ENCODE data around the gene PLD2.
A peak's percentile ranks its signal among the peaks of the same experiment; 100 is the strongest.

The PLD2 gene

GRCh38 chr17:4858882-4859260 lies 51.9 kb downstream of the PLD2 start:
- DNase-seq, result no peak
- Histone ChIP-seq H3K18ac (ENCODE audit: low read depth in 1 of 2, low read length in 2 of 2) (peak overlapping the region in 1 of 2 experiments; percentile 46), H3K23ac (ENCODE audit: low read length in 2 of 2) (no peak overlapping the region), H3K14ac (ENCODE audit: low read length in 2 of 2) (no peak overlapping the region), H2BK5ac (ENCODE audit: low read depth, low read length, poor library complexity, severe bottlenecking) (no peak overlapping the region), H3K79me1 (replicated peaks; ENCODE audit: low read length, poor library complexity, severe bottlenecking) (peaks cover 41% of the 10 kb centered on the region), H3K27ac (ENCODE audit: low read length, poor library complexity, severe bottlenecking) (peak overlapping the region; percentile 65), H3K9me3 (ENCODE audit: control insufficient read depth, low read length) (no peaks in the 10 kb centered on the region), H4K91ac (ENCODE audit: low read length) (no peak overlapping the region), H2BK12ac (ENCODE audit: low read length in 2 of 2) (peak overlapping the region in 1 of 2 experiments; percentile 19), H3K4ac (ENCODE audit: low read depth in 1 of 2, low read length in 2 of 2) (no peak overlapping the region), H2BK120ac (ENCODE audit: low read depth, low read length) (no peak overlapping the region), H3K4me3 (ENCODE audit: insufficient read depth in 1 of 2, low read depth in 1 of 2, low read length in 2 of 2) (no peak overlapping the region), H3K4me2 (ENCODE audit: low read length, poor library complexity, severe bottlenecking) (no peak overlapping the region), H3K27me3 (ENCODE audit: control insufficient read depth in 1 of 2, insufficient read depth in 1 of 2, low read length in 2 of 2) (no peaks in the 10 kb centered on the region), H3K36me3 (ENCODE audit: control insufficient read depth in 1 of 2, insufficient read depth in 2 of 2, low read depth in 1 of 2, low read length in 2 of 2) (peaks cover 14 to 28% of the 10 kb centered on the region in 2 experiments), H3K4me1 (ENCODE audit: control insufficient read depth, insufficient read depth, low read depth, low read length) (peaks cover 18% of the 10 kb centered on the region), H2BK15ac (ENCODE audit: low read depth, poor library complexity, severe bottlenecking) (no peak overlapping the region), H4K8ac (ENCODE audit: low read length) (no peak overlapping the region), H2AK5ac (ENCODE audit: low read length, severe bottlenecking) (peak overlapping the region; percentile 51), H3K9ac (ENCODE audit: low read length) (no peak overlapping the region), H2AFZ (ENCODE audit: low read depth, low read length) (no peak overlapping the region)
- 23% methylated on average over 5 of the region's 5 CpGs for WGBS

- H3K9me3 ChIP-seq (ENCODE audit: control insufficient read depth, low read length), result no peaks in the 10 kb centered on the region
- H2BK5ac ChIP-seq (ENCODE audit: low read depth, low read length, poor library complexity, severe bottlenecking), result no peak overlapping the region
- H3K79me1 ChIP-seq (replicated peaks; ENCODE audit: low read length, poor library complexity, severe bottlenecking), result peaks cover 36% of the 10 kb centered on the region
- H3K27ac ChIP-seq (ENCODE audit: low read length, poor library complexity, severe bottlenecking), result no peak overlapping the region
- H4K91ac ChIP-seq (ENCODE audit: low read length), result no peak overlapping the region
- peaks cover 13% of the 10 kb centered on the region for H3K4me1 ChIP-seq (ENCODE audit: control insufficient read depth, insufficient read depth, low read depth, low read length)
- no peak overlapping the region for H3K14ac ChIP-seq (ENCODE audit: low read length in 2 of 2)
- 83% methylated on average over 26 of the region's 32 CpGs for WGBS
- peak overlapping the region; percentile 27 for H3K9ac ChIP-seq (ENCODE audit: low read length)
- no peak overlapping the region for H3K4me3 ChIP-seq (ENCODE audit: insufficient read depth in 1 of 2, low read depth in 1 of 2, low read length in 2 of 2)
- H4K8ac ChIP-seq (ENCODE audit: low read length), result no peak overlapping the region
- H3K4ac ChIP-seq (ENCODE audit: low read depth in 1 of 2, low read length in 2 of 2), result no peak overlapping the region
- no peak overlapping the region for H2BK15ac ChIP-seq (ENCODE audit: low read depth, poor library complexity, severe bottlenecking)
- H2BK12ac ChIP-seq (ENCODE audit: low read length in 2 of 2), result no peak overlapping the region
- H3K27me3 ChIP-seq (ENCODE audit: control insufficient read depth in 1 of 2, insufficient read depth in 1 of 2, low read length in 2 of 2), result no peaks in the 10 kb centered on the region
- no peak overlapping the region for H2AK5ac ChIP-seq (ENCODE audit: low read length, severe bottlenecking)
- H3K23ac ChIP-seq (ENCODE audit: low read length in 2 of 2), result no peak overlapping the region
- no peak overlapping the region for H2AFZ ChIP-seq (ENCODE audit: low read depth, low read length)
- no peak for DNase-seq
- no peak overlapping the region for H3K18ac ChIP-seq (ENCODE audit: low read depth in 1 of 2, low read length in 2 of 2)
- H3K4me2 ChIP-seq (ENCODE audit: low read length, poor library complexity, severe bottlenecking), result no peak overlapping the region
- H2BK120ac ChIP-seq (ENCODE audit: low read depth, low read length), result no peak overlapping the region
- H3K36me3 ChIP-seq (ENCODE audit: control insufficient read depth in 1 of 2, insufficient read depth in 2 of 2, low read depth in 1 of 2, low read length in 2 of 2), result peaks cover 11 to 28% of the 10 kb centered on the region in 2 experiments
These were observed 53.1 kb downstream of the PLD2 start for GRCh38 chr17:4859816-4860625.

- Histone ChIP-seq H3K4ac (ENCODE audit: low read depth in 1 of 2, low read length in 2 of 2) (no peak overlapping the region), H3K79me1 (replicated peaks; ENCODE audit: low read length, poor library complexity, severe bottlenecking) (peaks cover 38% of the 10 kb centered on the region), H3K4me2 (ENCODE audit: low read length, poor library complexity, severe bottlenecking) (no peak overlapping the region), H3K9ac (ENCODE audit: low read length) (peak overlapping the region; percentile 27), H4K8ac (ENCODE audit: low read length) (no peak overlapping the region), H2AFZ (ENCODE audit: low read depth, low read length) (no peak overlapping the region), H3K14ac (ENCODE audit: low read length in 2 of 2) (no peak overlapping the region), H3K27ac (ENCODE audit: low read length, poor library complexity, severe bottlenecking) (no peak overlapping the region), H3K4me1 (ENCODE audit: control insufficient read depth, insufficient read depth, low read depth, low read length) (peaks cover 13% of the 10 kb centered on the region), H2BK5ac (ENCODE audit: low read depth, low read length, poor library complexity, severe bottlenecking) (no peak overlapping the region), H2BK120ac (ENCODE audit: low read depth, low read length) (no peak overlapping the region), H3K4me3 (ENCODE audit: insufficient read depth in 1 of 2, low read depth in 1 of 2, low read length in 2 of 2) (no peak overlapping the region), H2BK15ac (ENCODE audit: low read depth, poor library complexity, severe bottlenecking) (no peak overlapping the region), H3K27me3 (ENCODE audit: control insufficient read depth in 1 of 2, insufficient read depth in 1 of 2, low read length in 2 of 2) (no peaks in the 10 kb centered on the region), H2AK5ac (ENCODE audit: low read length, severe bottlenecking) (no peak overlapping the region), H3K18ac (ENCODE audit: low read depth in 1 of 2, low read length in 2 of 2) (no peak overlapping the region), H3K23ac (ENCODE audit: low read length in 2 of 2) (no peak overlapping the region), H2BK12ac (ENCODE audit: low read length in 2 of 2) (no peak overlapping the region), H3K9me3 (ENCODE audit: control insufficient read depth, low read length) (no peaks in the 10 kb centered on the region), H3K36me3 (ENCODE audit: control insufficient read depth in 1 of 2, insufficient read depth in 2 of 2, low read depth in 1 of 2, low read length in 2 of 2) (peaks cover 11 to 28% of the 10 kb centered on the region in 2 experiments), H4K91ac (ENCODE audit: low read length) (no peak overlapping the region)
- 96% methylated on average over 9 of the region's 9 CpGs for WGBS
- DNase-seq, result no peak
These were observed 53.7 kb downstream of the PLD2 start for GRCh38 chr17:4860651-4861050.

GRCh38 chr17:4861052-4861451 lies 54.1 kb downstream of the PLD2 start:
- no peak overlapping the region for H4K91ac ChIP-seq (ENCODE audit: low read length)
- no peak overlapping the region for H3K14ac ChIP-seq (ENCODE audit: low read length in 2 of 2)
- H3K79me1 ChIP-seq (replicated peaks; ENCODE audit: low read length, poor library complexity, severe bottlenecking), result peaks cover 40% of the 10 kb centered on the region
- DNase-seq, result no peak
- H3K4me3 ChIP-seq (ENCODE audit: insufficient read depth in 1 of 2, low read depth in 1 of 2, low read length in 2 of 2), result no peak overlapping the region
- H2BK12ac ChIP-seq (ENCODE audit: low read length in 2 of 2), result no peak overlapping the region
- no peak overlapping the region for H3K27ac ChIP-seq (ENCODE audit: low read length, poor library complexity, severe bottlenecking)
- WGBS, result 96% methylated on average over 16 of the region's 16 CpGs
- H2BK120ac ChIP-seq (ENCODE audit: low read depth, low read length), result no peak overlapping the region
- H2BK15ac ChIP-seq (ENCODE audit: low read depth, poor library complexity, severe bottlenecking), result no peak overlapping the region
- H3K9me3 ChIP-seq (ENCODE audit: control insufficient read depth, low read length), result no peaks in the 10 kb centered on the region
- H4K8ac ChIP-seq (ENCODE audit: low read length), result no peak overlapping the region
- no peak overlapping the region for H3K4me2 ChIP-seq (ENCODE audit: low read length, poor library complexity, severe bottlenecking)
- no peak overlapping the region for H3K23ac ChIP-seq (ENCODE audit: low read length in 2 of 2)
- H3K9ac ChIP-seq (ENCODE audit: low read length), result no peak overlapping the region
- H2BK5ac ChIP-seq (ENCODE audit: low read depth, low read length, poor library complexity, severe bottlenecking), result no peak overlapping the region
- H3K36me3 ChIP-seq (ENCODE audit: control insufficient read depth in 1 of 2, insufficient read depth in 2 of 2, low read depth in 1 of 2, low read length in 2 of 2), result peaks cover 11 to 28% of the 10 kb centered on the region in 2 experiments
- H3K4me1 ChIP-seq (ENCODE audit: control insufficient read depth, insufficient read depth, low read depth, low read length), result peaks cover 13% of the 10 kb centered on the region
- H3K18ac ChIP-seq (ENCODE audit: low read depth in 1 of 2, low read length in 2 of 2), result no peak overlapping the region
- H2AFZ ChIP-seq (ENCODE audit: low read depth, low read length), result no peak overlapping the region
- H3K4ac ChIP-seq (ENCODE audit: low read depth in 1 of 2, low read length in 2 of 2), result no peak overlapping the region
- no peaks in the 10 kb centered on the region for H3K27me3 ChIP-seq (ENCODE audit: control insufficient read depth in 1 of 2, insufficient read depth in 1 of 2, low read length in 2 of 2)
- H2AK5ac ChIP-seq (ENCODE audit: low read length, severe bottlenecking), result no peak overlapping the region

Measured in mesenchymal stem cell (in vitro differentiated cells and primary cell).